Measurements from ENCODE around the gene PHLDA3. TPM values are rescaled to one million over a fixed set of nuclear protein-coding genes. Genes with fewer than 3 reads are reported as not detected.

Gene PHLDA3
- total and polyA plus RNA-seq, 2 of the 4 experiments (the other 2 are of a cell fraction): 41.6 to 102 TPM

- H2BK20ac ChIP-seq (ENCODE audit: low read depth, low read length): no peak overlapping the region
- H3K9me1 ChIP-seq (ENCODE audit: insufficient read depth, low read length): peaks cover 54% of the 10 kb centered on the region
- H3K4me1 ChIP-seq (ENCODE audit: control insufficient read depth, insufficient read depth, low read length): peaks cover 68% of the 10 kb centered on the region
- TF ChIP-seq FOS (IDR thresholded peaks at IDR 0.05; ENCODE audit: low read depth, low read length) (no peak), MAFK (IDR thresholded peaks at IDR 0.05; ENCODE audit: low read depth, low read length) (no peak), CHD1 (IDR thresholded peaks at IDR 0.05; ENCODE audit: low read depth, low read length) (no peak), SMC3 (IDR thresholded peaks at IDR 0.05; ENCODE audit: low read depth, low read length) (no peak), MXI1 (IDR thresholded peaks at IDR 0.05; ENCODE audit: borderline replicate concordance, low read depth, low read length) (no peak), BHLHE40 (IDR thresholded peaks at IDR 0.05; ENCODE audit: low read depth, low read length) (no peak), RCOR1 (IDR thresholded peaks at IDR 0.05; ENCODE audit: insufficient replicate concordance, low read length) (no peak), RAD21 (IDR thresholded peaks at IDR 0.05; ENCODE audit: low read length) (no peak), RFX5 (IDR thresholded peaks at IDR 0.05; ENCODE audit: low read depth, low read length) (no peak), NFE2L2 (IDR thresholded peaks at IDR 0.05; ENCODE audit: low read depth, low read length) (no peak)
- TF ChIP-seq, protein P1, sequence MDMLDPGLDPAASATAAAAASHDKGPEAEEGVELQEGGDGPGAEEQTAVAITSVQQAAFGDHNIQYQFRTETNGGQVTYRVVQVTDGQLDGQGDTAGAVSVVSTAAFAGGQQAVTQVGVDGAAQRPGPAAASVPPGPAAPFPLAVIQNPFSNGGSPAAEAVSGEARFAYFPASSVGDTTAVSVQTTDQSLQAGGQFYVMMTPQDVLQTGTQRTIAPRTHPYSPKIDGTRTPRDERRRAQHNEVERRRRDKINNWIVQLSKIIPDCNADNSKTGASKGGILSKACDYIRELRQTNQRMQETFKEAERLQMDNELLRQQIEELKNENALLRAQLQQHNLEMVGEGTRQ (IDR thresholded peaks at IDR 0.05; ENCODE audit: low read depth, low read length): no peak
- TF ChIP-seq, protein P2, sequence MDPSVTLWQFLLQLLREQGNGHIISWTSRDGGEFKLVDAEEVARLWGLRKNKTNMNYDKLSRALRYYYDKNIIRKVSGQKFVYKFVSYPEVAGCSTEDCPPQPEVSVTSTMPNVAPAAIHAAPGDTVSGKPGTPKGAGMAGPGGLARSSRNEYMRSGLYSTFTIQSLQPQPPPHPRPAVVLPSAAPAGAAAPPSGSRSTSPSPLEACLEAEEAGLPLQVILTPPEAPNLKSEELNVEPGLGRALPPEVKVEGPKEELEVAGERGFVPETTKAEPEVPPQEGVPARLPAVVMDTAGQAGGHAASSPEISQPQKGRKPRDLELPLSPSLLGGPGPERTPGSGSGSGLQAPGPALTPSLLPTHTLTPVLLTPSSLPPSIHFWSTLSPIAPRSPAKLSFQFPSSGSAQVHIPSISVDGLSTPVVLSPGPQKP (IDR thresholded peaks at IDR 0.05; ENCODE audit: borderline replicate concordance, low read depth, low read length): no peak
- TF ChIP-seq, protein P3, sequence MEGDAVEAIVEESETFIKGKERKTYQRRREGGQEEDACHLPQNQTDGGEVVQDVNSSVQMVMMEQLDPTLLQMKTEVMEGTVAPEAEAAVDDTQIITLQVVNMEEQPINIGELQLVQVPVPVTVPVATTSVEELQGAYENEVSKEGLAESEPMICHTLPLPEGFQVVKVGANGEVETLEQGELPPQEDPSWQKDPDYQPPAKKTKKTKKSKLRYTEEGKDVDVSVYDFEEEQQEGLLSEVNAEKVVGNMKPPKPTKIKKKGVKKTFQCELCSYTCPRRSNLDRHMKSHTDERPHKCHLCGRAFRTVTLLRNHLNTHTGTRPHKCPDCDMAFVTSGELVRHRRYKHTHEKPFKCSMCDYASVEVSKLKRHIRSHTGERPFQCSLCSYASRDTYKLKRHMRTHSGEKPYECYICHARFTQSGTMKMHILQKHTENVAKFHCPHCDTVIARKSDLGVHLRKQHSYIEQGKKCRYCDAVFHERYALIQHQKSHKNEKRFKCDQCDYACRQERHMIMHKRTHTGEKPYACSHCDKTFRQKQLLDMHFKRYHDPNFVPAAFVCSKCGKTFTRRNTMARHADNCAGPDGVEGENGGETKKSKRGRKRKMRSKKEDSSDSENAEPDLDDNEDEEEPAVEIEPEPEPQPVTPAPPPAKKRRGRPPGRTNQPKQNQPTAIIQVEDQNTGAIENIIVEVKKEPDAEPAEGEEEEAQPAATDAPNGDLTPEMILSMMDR (conservative IDR thresholded peaks at IDR 0.05; ENCODE audit: low read depth, low read length): no peak
- H3K23ac ChIP-seq (ENCODE audit: low read depth, low read length): peak overlapping the region; percentile 72
- H3K4ac ChIP-seq (ENCODE audit: low read depth, low read length): peak overlapping the region; percentile 62
- 0 out of 2 replicates have a peak overlapping the region, but pooled peaks have one; percentile 70 for H2AK5ac ChIP-seq (ENCODE audit: low read depth, low read length)
- ChIA-PET POLR2A (ENCODE audit: unreplicated experiment) (interaction anchor here (1.0 kb wide), 1 partner anchor 14 kb away, joined by 5 read pairs; no protein-coding TSS in a partner anchor), CTCF (interaction anchor here (1.4 kb wide), 1 partner anchor 21 kb away, joined by 10 read pairs; no protein-coding TSS in a partner anchor)
- ATAC-seq (ENCODE audit: low read depth) (no peak), DNase-seq (no peak)
- peak overlapping the region; percentile 57 for H2AK9ac ChIP-seq (replicated peaks; ENCODE audit: low read depth, low read length, poor library complexity)
- H3K36me3 ChIP-seq (ENCODE audit: control insufficient read depth, insufficient read depth, low read length): peaks cover 69% of the 10 kb centered on the region
- peak overlapping the region; percentile 38; the same call in 1 of the 2 replicates for H3K27ac ChIP-seq (ENCODE audit: insufficient read depth, low read length)
- dilution Hi-C loops (cut with HindIII; ENCODE audit: low sequenced_read_pairs, unreplicated experiment) (no loop called here), intact Hi-C loops (cut with micrococcal nuclease) (no loop called here), in situ Hi-C loops (cut with MboI; ENCODE audit: low sequenced_read_pairs) (no loop called here)
- peaks cover 93% of the 10 kb centered on the region for H4K20me1 ChIP-seq (ENCODE audit: insufficient read depth, low read length)
- H3K56ac ChIP-seq (ENCODE audit: extremely low read depth, insufficient read depth, low read length): no peak overlapping the region
- H2BK5ac ChIP-seq (ENCODE audit: low read depth, low read length, poor library complexity, severe bottlenecking): peak overlapping the region; percentile 51
- H3K9me3 ChIP-seq (ENCODE audit: control insufficient read depth, insufficient read depth, low read length): no peaks in the 10 kb centered on the region
- H3K18ac ChIP-seq (ENCODE audit: low read depth, low read length): peak overlapping the region; percentile 2; the same call in 1 of the 2 replicates
- peak overlapping the region; percentile 9; the same call in 1 of the 2 replicates for H3K9ac ChIP-seq (ENCODE audit: low read depth, low read length)
- no peak overlapping the region for H3K4me2 ChIP-seq (ENCODE audit: low read depth, low read length)
- H4K91ac ChIP-seq (ENCODE audit: insufficient read depth, low read depth, low read length): no peak overlapping the region; the same call in 1 of the 2 replicates
- peak overlapping the region; percentile 61 for H3K14ac ChIP-seq (replicated peaks; ENCODE audit: low read depth, low read length)
- H3K4me3 ChIP-seq (ENCODE audit: insufficient read depth, low read depth, low read length): no peak overlapping the region
- no peaks in the 10 kb centered on the region for H3K27me3 ChIP-seq (ENCODE audit: control insufficient read depth, insufficient read depth, low read length)
- no peak overlapping the region for H2AFZ ChIP-seq (replicated peaks; ENCODE audit: low read length, poor library complexity)
- peaks cover 53 to 99% of the 10 kb centered on the region in 2 experiments for H3K79me1 ChIP-seq (ENCODE audit: low read depth in 1 of 2, low read length in 2 of 2)
- no CpG with 5 or more reads among the region's 3 CpGs for WGBS, 2 experiments (ENCODE audit: extremely low coverage in 2 of 2, insufficient read length in 1 of 2)
- H4K5ac ChIP-seq (ENCODE audit: low read depth, low read length): no peak overlapping the region
- H2BK120ac ChIP-seq (ENCODE audit: low read depth, low read length): peak overlapping the region; percentile 56
- H4K8ac ChIP-seq (ENCODE audit: low read depth in 2 of 2, low read length in 2 of 2): peak overlapping the region in 1 of 2 experiments; percentile 38; a peak in 2 of 4 replicates
- no TSS peak for BruUV-seq (replicated peaks)
- H2BK15ac ChIP-seq (ENCODE audit: low read depth, low read length): peak overlapping the region; percentile 41; the same call in 1 of the 3 replicates
Measured at GRCh38 chr1:201491896-201492511, 23.0 kb upstream of the PHLDA3 start.
